HepG2 (cell line): ENCODE measurements around the gene C6orf132. TPM values are rescaled to one million over a fixed set of nuclear protein-coding genes. Genes with fewer than 3 reads are reported as not detected.

Experiments
- CCDC6 ChIP-seq: sonication (generic); formaldehyde crosslinking; IDR thresholded peaks from 2 replicates; pipeline ENCODE4 v1.8.1; 2022; ENCODE audit warnings: mild to moderate bottlenecking, missing genetic modification reagents, moderate library complexity
- DPF2 ChIP-seq: sonication (generic); formaldehyde crosslinking; IDR thresholded peaks from 2 replicates; pipeline ENCODE4 v1.4.0; 2020; ENCODE audit warnings: mild to moderate bottlenecking, low read depth, missing genetic modification reagents, borderline replicate concordance
- FOSL2 ChIP-seq: sonication (generic); formaldehyde crosslinking; IDR thresholded peaks from 2 replicates; pipeline ENCODE4 v1.4.0; 2020; ENCODE audit warnings: missing genetic modification reagents
- HOXA7 ChIP-seq: sonication (generic); formaldehyde crosslinking; IDR thresholded peaks from 2 replicates; pipeline ENCODE4 v1.8.1; 2022; ENCODE audit warnings: mild to moderate bottlenecking, missing genetic modification reagents, moderate library complexity
- IKZF4 ChIP-seq: sonication (generic); formaldehyde crosslinking; IDR thresholded peaks from 2 replicates; pipeline ENCODE4 v1.5.1; 2020; ENCODE audit warnings: borderline replicate concordance, mild to moderate bottlenecking, low read depth, missing genetic modification reagents; ENCODE audit errors: not compliant biosample characterization
- JUND ChIP-seq: sonication (generic); formaldehyde crosslinking; IDR thresholded peaks from 2 replicates; pipeline ENCODE4 v1.8.0; 2022; ENCODE audit warnings: mild to moderate bottlenecking, missing genetic modification reagents
- NBN ChIP-seq: fragments of 450-650 bp; conservative IDR thresholded peaks from 2 replicates; pipeline ENCODE4 v1.6.1; 2017
- NFE2L2 ChIP-seq: fragments of 150-350 bp; IDR thresholded peaks from 2 replicates; pipeline ENCODE4 v1.6.1; 2014; ENCODE audit warnings: low read length
- PCBP1 ChIP-seq: fragments of 200-400 bp; formaldehyde crosslinking; IDR thresholded peaks from 2 replicates; pipeline ENCODE4 v1.6.1; 2017; ENCODE audit warnings: mild to moderate bottlenecking, low read depth, low read length, borderline replicate concordance
- RARA ChIP-seq: IDR thresholded peaks from 2 replicates; pipeline ENCODE4 v1.6.1; 2016; ENCODE audit warnings: missing genetic modification reagents, missing compliant biosample characterization
- SRSF9 ChIP-seq: fragments of 200-400 bp; formaldehyde crosslinking; IDR thresholded peaks from 2 replicates; pipeline ENCODE4 v1.6.1; 2018; ENCODE audit warnings: borderline replicate concordance, mild to moderate bottlenecking, low read depth, low read length; ENCODE audit not compliant: insufficient read depth, poor library complexity, severe bottlenecking
- ZBTB25 ChIP-seq: IDR thresholded peaks from 2 replicates; pipeline ENCODE4 v1.6.1; 2018; ENCODE audit warnings: missing genetic modification reagents
- ZFP37 ChIP-seq: sonication (generic); formaldehyde crosslinking; IDR thresholded peaks from 2 replicates; pipeline ENCODE4 v1.4.0; 2020; ENCODE audit warnings: missing genetic modification reagents, borderline replicate concordance
- ZNF501 ChIP-seq: sonication (generic); formaldehyde crosslinking; IDR thresholded peaks from 2 replicates; pipeline ENCODE4 v1.5.1; 2020; ENCODE audit warnings: mild to moderate bottlenecking, moderate library complexity, missing genetic modification reagents
- ZNF512B ChIP-seq: sonication (generic); formaldehyde crosslinking; IDR thresholded peaks from 2 replicates; pipeline ENCODE4 v1.5.1; 2020; ENCODE audit warnings: missing genetic modification reagents, mild to moderate bottlenecking, borderline replicate concordance
- ZNF572 ChIP-seq: sonication (generic); formaldehyde crosslinking; IDR thresholded peaks from 2 replicates; pipeline ENCODE4 v1.5.1; 2020; ENCODE audit warnings: mild to moderate bottlenecking, missing genetic modification reagents
- ZNF576 ChIP-seq: sonication (generic); formaldehyde crosslinking; IDR thresholded peaks from 2 replicates; pipeline ENCODE4 v1.4.0; 2020; ENCODE audit warnings: mild to moderate bottlenecking, missing genetic modification reagents
- ZNF687 ChIP-seq: sonication (generic); formaldehyde crosslinking; IDR thresholded peaks from 2 replicates; pipeline ENCODE4 v1.5.1; 2020; ENCODE audit warnings: mild to moderate bottlenecking, missing genetic modification reagents, moderate library complexity
- ZNF720 ChIP-seq: sonication (generic); formaldehyde crosslinking; IDR thresholded peaks from 2 replicates; pipeline ENCODE4 v1.4.0; 2020; ENCODE audit warnings: missing genetic modification reagents
- ZNF878 ChIP-seq: sonication (generic); formaldehyde crosslinking; IDR thresholded peaks from 2 replicates; pipeline ENCODE4 v1.8.1; 2023; ENCODE audit warnings: mild to moderate bottlenecking, missing genetic modification reagents, moderate library complexity
- ZSCAN20 ChIP-seq: sonication (generic); formaldehyde crosslinking; IDR thresholded peaks from 2 replicates; pipeline ENCODE4 v1.4.0; 2020; ENCODE audit warnings: missing genetic modification reagents, mild to moderate bottlenecking, borderline replicate concordance
- polyA plus RNA-seq, 8 experiments: library from polyadenylated mRNA; depleted of rRNA in 3 of 8; stranded (reverse) in 7 of 8; unstranded in 1 of 8; fragments of >200 nt; fragmentation: Illumina TruSeq in 4 of 8; extraction: Trizol in 4 of 8; gene quantifications; 2 replicates each; pipeline versions ENCODE4 v1.2.1 to v1.2.3, GENCODE V29; 2011 to 2016; ENCODE audit warnings: low read depth in 4 of 8, missing spikeins in 1 of 8, mixed read lengths in 1 of 8; ENCODE audit not compliant: insufficient read depth in 1 of 8
- total RNA-seq, 5 experiments: library from RNA; depleted of rRNA; stranded (reverse); fragments of >200 nt; fragmentation: Illumina TruSeq; extraction: Trizol; gene quantifications; 2 replicates each; pipeline ENCODE4 v1.2.3, GENCODE V29; 2016; ENCODE audit warnings: low read depth in 1 of 5

The C6orf132 gene
- total and polyA plus RNA-seq, 2 of the 13 experiments (the other 11 are each of a cell fraction or from before 2014, with no cell fraction given), result 0.78 to 3.0 TPM

DNA sequence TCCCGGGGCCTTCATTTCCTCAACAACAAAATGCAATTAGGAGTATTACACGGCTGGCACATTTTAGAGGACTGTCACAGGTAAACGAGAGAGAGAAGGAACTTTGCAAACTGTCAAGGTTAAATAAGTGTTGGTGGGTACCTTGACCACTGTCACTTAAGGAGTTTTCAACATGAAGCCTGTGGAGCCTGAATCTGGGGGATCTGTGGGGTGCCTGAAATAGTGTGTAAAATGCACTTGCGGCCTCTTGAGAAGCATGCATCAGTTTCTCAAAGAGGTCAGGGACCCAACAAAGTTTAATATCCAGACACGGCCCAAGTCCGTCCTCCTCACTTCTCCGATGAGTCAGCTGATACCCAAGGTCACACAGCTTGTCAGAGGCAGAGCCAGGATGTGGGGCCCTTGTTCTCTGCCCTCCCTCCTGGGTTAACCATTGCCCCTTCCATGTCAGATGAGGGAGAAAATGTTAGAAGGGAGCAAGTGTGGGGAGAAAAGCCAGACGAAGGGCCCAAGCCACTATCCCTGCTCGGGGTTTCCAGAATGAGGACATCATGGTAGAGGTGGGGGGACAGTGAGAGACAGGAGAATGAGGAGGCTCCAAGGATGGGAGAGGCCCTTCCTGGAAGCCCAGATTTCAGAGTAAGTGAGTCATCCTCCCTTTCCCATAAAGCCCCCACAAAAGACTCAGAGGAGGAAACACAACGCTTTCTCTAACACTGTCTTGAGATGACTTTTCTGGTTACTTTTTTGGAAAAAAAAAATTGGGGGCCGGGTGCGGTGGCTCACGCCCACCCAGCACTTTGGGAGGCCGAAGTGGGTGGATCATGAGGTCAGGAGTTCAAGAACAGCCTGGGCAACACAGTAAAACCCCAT lies 42.2 kb downstream of the C6orf132 start (continued):
- TF ChIP-seq ZNF687 (CRISPR knock-in tag) (no peak; the same call in 1 of the 2 replicates), ZNF501 (no peak), PCBP1 (no peak), ZNF572 (CRISPR knock-in tag) (no peak), NFE2L2 (peak; percentile 9; the same call in 1 of the 2 replicates), ZNF512B (no peak), ZNF878 (CRISPR knock-in tag) (no peak), IKZF4 (CRISPR knock-in tag) (no peak), ZSCAN20 (no peak), ZNF576 (CRISPR knock-in tag) (no peak), JUND (CRISPR knock-in tag) (0 out of 2 replicates have a peak, but pooled peaks have one; percentile 35), HOXA7 (CRISPR knock-in tag) (no peak), ZFP37 (CRISPR knock-in tag) (no peak), RARA (CRISPR knock-in tag) (peak; percentile 78), CCDC6 (CRISPR knock-in tag) (0 out of 2 replicates have a peak, but pooled peaks have one; percentile 10), ZBTB25 (CRISPR knock-in tag) (0 out of 2 replicates have a peak, but pooled peaks have one; percentile 0), FOSL2 (CRISPR knock-in tag) (peak; percentile 92), ZNF720 (CRISPR knock-in tag) (no peak), DPF2 (no peak; the same call in 1 of the 2 replicates), SRSF9 (no peak), NBN (no peak)
